SU-DHL-6 (cell line): Measurements from ENCODE around the gene SHISA9.

ENCODE experiments used
- H2AFZ ChIP-seq: fragments of 200-600 bp; sonication (generic); 2 replicates; pipeline ENCODE4 v1.6.1; 2014; ENCODE audit warnings: low read depth, mild to moderate bottlenecking, moderate library complexity, mixed read lengths, antibody characterized with exemption, low read length; ENCODE audit not compliant: severe bottlenecking
- H3F3A ChIP-seq: fragments of 200-600 bp; shearing (Covaris generic); 2 replicates; pipeline ENCODE4 v1.6.0; 2016; ENCODE audit warnings: antibody characterized with exemption, mild to moderate bottlenecking; ENCODE audit not compliant: insufficient read depth
- H3K27ac ChIP-seq: fragments of 200-600 bp; sonication (generic); 2 replicates; pipeline ENCODE4 v1.5.1; 2016; ENCODE audit warnings: low read depth, mild to moderate bottlenecking, low read length, moderate library complexity, mixed read lengths
- H3K27me3 ChIP-seq: fragments of 200-600 bp; sonication (generic), shearing (Covaris generic); 2 replicates; pipeline ENCODE4 v1.6.0; 2014; ENCODE audit warnings: mild to moderate bottlenecking, low read length
- H3K36me3 ChIP-seq: fragments of 200-600 bp; sonication (generic); 2 replicates; pipeline ENCODE4 v1.6.1; 2014; ENCODE audit warnings: mild to moderate bottlenecking, low read length, mixed read lengths
- H3K4me2 ChIP-seq: fragments of 300-600, 200-600 bp; shearing (Covaris generic), sonication (generic); 2 replicates; pipeline ENCODE4 v1.6.0; 2014; ENCODE audit warnings: low read length, low read depth, mild to moderate bottlenecking; ENCODE audit not compliant: poor library complexity, severe bottlenecking
- H3K4me3 ChIP-seq: fragments of 200-600 bp; sonication (generic); 2 replicates; pipeline ENCODE4 v1.5.1; 2014; ENCODE audit warnings: antibody characterized with exemption, low read length, mild to moderate bottlenecking, mixed read lengths; ENCODE audit not compliant: insufficient read depth, poor library complexity, severe bottlenecking
- H3K79me2 ChIP-seq: fragments of 200-600 bp; sonication (generic); 2 replicates; pipeline ENCODE4 v1.6.1; 2014; ENCODE audit warnings: mild to moderate bottlenecking, low read length, moderate library complexity; ENCODE audit not compliant: insufficient read depth
- H3K9ac ChIP-seq: fragments of 200-600 bp; sonication (generic); 2 replicates; pipeline ENCODE4 v1.7.0; 2014; ENCODE audit warnings: mild to moderate bottlenecking, low read length
- H3K9me2 ChIP-seq: fragments of 200-600 bp; sonication (generic); replicated peaks from 2 replicates; pipeline ENCODE4 v1.6.1; 2014; ENCODE audit warnings: low read length; ENCODE audit not compliant: insufficient read depth
- H3K9me3 ChIP-seq: fragments of 200-600 bp; sonication (generic); 2 replicates; pipeline ENCODE4 v1.6.1; 2014; ENCODE audit warnings: low read length, mixed read lengths; ENCODE audit not compliant: insufficient read depth
- H4K20me1 ChIP-seq: fragments of 200-600 bp; sonication (generic); 2 replicates; pipeline ENCODE4 v1.6.1; 2014; ENCODE audit warnings: low read depth, mild to moderate bottlenecking, antibody characterized with exemption, low read length, moderate library complexity, mixed read lengths
- CTCF ChIP-seq: fragments of 200-600 bp; sonication (generic); IDR thresholded peaks from one replicate; pipeline ENCODE4 v1.5.1; 2017; ENCODE audit warnings: antibody characterized with exemption, mild to moderate bottlenecking, low read length, moderate library complexity; ENCODE audit not compliant: insufficient read depth, poor library complexity, severe bottlenecking
- EZH2phosphoT487 ChIP-seq: fragments of 200-600 bp; sonication (generic), shearing (Covaris generic); conservative IDR thresholded peaks from 2 replicates; pipeline ENCODE4 v1.6.1; 2018; ENCODE audit warnings: mild to moderate bottlenecking, antibody characterized with exemption, low read length, moderate library complexity, mixed read lengths

The SHISA9 gene

GRCh38 chr16:13068912-13069583 is 167.7 kb downstream of the SHISA9 start:
- H3K27ac ChIP-seq: no peak overlapping the region
- H2AFZ ChIP-seq: no peak overlapping the region
- H3K9me3 ChIP-seq: peaks cover 9% of the 10 kb centered on the region; the same call in 1 of the 2 replicates
- no peaks in the 10 kb centered on the region for H3K36me3 ChIP-seq
- H3K9ac ChIP-seq: no peak overlapping the region
- no peaks in the 10 kb centered on the region for H3K9me2 ChIP-seq
- H3F3A ChIP-seq: 0 out of 2 replicates have a peak, but pooled peaks cover 4% of the 10 kb centered on the region
- H4K20me1 ChIP-seq: no peaks in the 10 kb centered on the region
- H3K4me2 ChIP-seq: no peak overlapping the region
- no peaks in the 10 kb centered on the region for H3K27me3 ChIP-seq
- H3K79me2 ChIP-seq: no peaks in the 10 kb centered on the region
- H3K4me3 ChIP-seq: no peak overlapping the region
- TF ChIP-seq CTCF (no peak), EZH2phosphoT487 (no peak)

GRCh38 chr16:13070268-13070667 is 168.9 kb downstream of the SHISA9 start:
- no peaks in the 10 kb centered on the region for H3K27me3 ChIP-seq
- H4K20me1 ChIP-seq: no peaks in the 10 kb centered on the region
- no peaks in the 10 kb centered on the region for H3K36me3 ChIP-seq
- no peaks in the 10 kb centered on the region for H3K9me2 ChIP-seq
- no peaks in the 10 kb centered on the region for H3K79me2 ChIP-seq
- H3K4me2 ChIP-seq: no peak overlapping the region
- H3K27ac ChIP-seq: no peak overlapping the region
- H3K9ac ChIP-seq: no peak overlapping the region
- no peak overlapping the region for H2AFZ ChIP-seq
- peaks cover 9% of the 10 kb centered on the region; the same call in 1 of the 2 replicates for H3K9me3 ChIP-seq
- H3K4me3 ChIP-seq: no peak overlapping the region
- 0 out of 2 replicates have a peak, but pooled peaks cover 4% of the 10 kb centered on the region for H3F3A ChIP-seq
- TF ChIP-seq EZH2phosphoT487: no peak
- TF ChIP-seq CTCF: no peak

- Histone ChIP-seq H3F3A (no peaks in the 10 kb centered on the region), H3K9me2 (no peaks in the 10 kb centered on the region), H3K27me3 (no peaks in the 10 kb centered on the region), H3K36me3 (no peaks in the 10 kb centered on the region), H3K27ac (no peak overlapping the region), H3K9me3 (no peaks in the 10 kb centered on the region), H3K79me2 (no peaks in the 10 kb centered on the region), H3K4me3 (no peak overlapping the region), H3K9ac (no peak overlapping the region), H2AFZ (no peak overlapping the region), H4K20me1 (no peaks in the 10 kb centered on the region), H3K4me2 (no peak overlapping the region)
- TF ChIP-seq EZH2phosphoT487: no peak
These were observed 175.5 kb downstream of the SHISA9 start for GRCh38 chr16:13076878-13077277.

- no peaks in the 10 kb centered on the region for H3K9me3 ChIP-seq
- no peaks in the 10 kb centered on the region for H3K36me3 ChIP-seq
- H3K79me2 ChIP-seq: no peaks in the 10 kb centered on the region
- no peak overlapping the region for H3K4me3 ChIP-seq
- H3K4me2 ChIP-seq: no peak overlapping the region
- no peaks in the 10 kb centered on the region for H4K20me1 ChIP-seq
- no peaks in the 10 kb centered on the region for H3K27me3 ChIP-seq
- H3F3A ChIP-seq: no peaks in the 10 kb centered on the region
- H3K9ac ChIP-seq: no peak overlapping the region
- no peak for TF ChIP-seq EZH2phosphoT487
- no peak for TF ChIP-seq CTCF
- H2AFZ ChIP-seq: no peak overlapping the region
- no peaks in the 10 kb centered on the region for H3K9me2 ChIP-seq
- H3K27ac ChIP-seq: no peak overlapping the region
These were observed 176.4 kb downstream of the SHISA9 start for GRCh38 chr16:13077816-13078215.
